ENCODE data around the gene OTUD3.
"Not testable (repeated sequence)": the region's sequence is repeated elsewhere in the genome, so short reads cannot be mapped to it uniquely, and the experiment has no call there.

The OTUD3 gene

GRCh38 chr1:19882111-19883071 lies at the start of gene OTUD3:
Gene OTUD3, plus strand, starts transcription at chr1:19882395. Its CDS starts 119 bp downstream, at chr1:19882514.
- DNase-seq = peak; percentile 80 to 98

GRCh38 chr1:19835578-19835977 lies 46.6 kb upstream of the OTUD3 start:
- DNase-seq = no peak

GRCh38 chr1:19837866-19838265 lies 44.3 kb upstream of the OTUD3 start:
- no peak for DNase-seq

GRCh38 chr1:19840228-19840627 lies 42.0 kb upstream of the OTUD3 start:
- DNase-seq = no peak

GRCh38 chr1:19844731-19845495 lies 37.3 kb upstream of the OTUD3 start:
- no peak for DNase-seq

- DNase-seq = no peak
Measured at GRCh38 chr1:19845555-19845954, 36.6 kb upstream of the OTUD3 start.

- DNase-seq = no peak
Measured at GRCh38 chr1:19846338-19846737, 35.9 kb upstream of the OTUD3 start.

- not testable (repeated sequence) for DNase-seq
Measured at GRCh38 chr1:19847334-19847733, 34.9 kb upstream of the OTUD3 start.

GRCh38 chr1:19849307-19849706 lies 32.9 kb upstream of the OTUD3 start:
- DNase-seq = not testable (repeated sequence)

GRCh38 chr1:19850214-19850613 lies 32.0 kb upstream of the OTUD3 start:
- DNase-seq = no peak

- DNase-seq = no peak
Measured at GRCh38 chr1:19852036-19852435, 30.2 kb upstream of the OTUD3 start.

- no peak for DNase-seq
Measured at GRCh38 chr1:19854866-19855265, 27.3 kb upstream of the OTUD3 start.

- peak in 1 of 2 donors; percentile 2 for DNase-seq
Measured at GRCh38 chr1:19858893-19859292, 23.3 kb upstream of the OTUD3 start.

GRCh38 chr1:19859876-19860275 lies 22.3 kb upstream of the OTUD3 start:
- DNase-seq = no peak

- no peak for DNase-seq
Measured at GRCh38 chr1:19860418-19860817, 21.8 kb upstream of the OTUD3 start.

GRCh38 chr1:19861034-19861433 lies 21.2 kb upstream of the OTUD3 start:
- no peak for DNase-seq

- DNase-seq = no peak
Measured at GRCh38 chr1:19861842-19862530, 20.2 kb upstream of the OTUD3 start.

GRCh38 chr1:19862944-19863343 lies 19.3 kb upstream of the OTUD3 start:
- no peak for DNase-seq

GRCh38 chr1:19864570-19865160 lies 17.5 kb upstream of the OTUD3 start:
- DNase-seq = no peak

- no peak for DNase-seq
Measured at GRCh38 chr1:19866029-19866428, 16.2 kb upstream of the OTUD3 start.

- DNase-seq = no peak
Measured at GRCh38 chr1:19866758-19867157, 15.4 kb upstream of the OTUD3 start.

GRCh38 chr1:19868575-19868974 lies 13.6 kb upstream of the OTUD3 start:
- not testable (repeated sequence) for DNase-seq

GRCh38 chr1:19869453-19869852 lies 12.7 kb upstream of the OTUD3 start:
- DNase-seq = not testable (repeated sequence)
